H9 (cell line): ENCODE results near the gene SRBD1. TPM values are rescaled to one million over a fixed set of nuclear protein-coding genes. Genes with fewer than 3 reads are reported as not detected.

ENCODE experiments used
- DNase-seq: peaks from one replicate; pipeline ENCODE4 v3.0.0-alpha.2; 2017
- H2AFZ ChIP-seq: one replicate; pipeline ENCODE4 v1.6.1; 2013; ENCODE audit warnings: mild to moderate bottlenecking, low read length, control low read depth, moderate library complexity
- H2AK5ac ChIP-seq: 2 replicates; pipeline ENCODE4 v1.6.1; 2013; ENCODE audit warnings: low read length, control low read depth, mixed read lengths; ENCODE audit not compliant: insufficient read length
- H2BK120ac ChIP-seq: one replicate; pipeline ENCODE4 v1.6.1; 2013; ENCODE audit warnings: low read depth, mild to moderate bottlenecking, low read length, control low read depth, inconsistent platforms; ENCODE audit not compliant: poor library complexity, severe bottlenecking
- H2BK12ac ChIP-seq: 2 replicates; pipeline ENCODE4 v1.6.1; 2013; ENCODE audit warnings: low read length, control low read depth, mixed read lengths, low read depth; ENCODE audit not compliant: insufficient read length
- H2BK15ac ChIP-seq: 2 replicates; pipeline ENCODE4 v1.6.1; 2013; ENCODE audit warnings: low read depth, low read length, control low read depth
- H2BK20ac ChIP-seq: one replicate; pipeline ENCODE4 v1.6.1; 2013; ENCODE audit warnings: low read depth, mild to moderate bottlenecking, low read length, control low read depth, inconsistent platforms; ENCODE audit not compliant: poor library complexity, severe bottlenecking
- H2BK5ac ChIP-seq: 2 replicates; pipeline ENCODE4 v1.6.1; 2013; ENCODE audit warnings: low read length, control low read depth, mixed read lengths; ENCODE audit not compliant: insufficient read length
- H3K14ac ChIP-seq: 2 replicates; pipeline ENCODE4 v1.6.1; 2013; ENCODE audit warnings: low read length, control low read depth; ENCODE audit not compliant: insufficient read depth
- H3K18ac ChIP-seq: 2 replicates; pipeline ENCODE4 v1.6.1; 2013; ENCODE audit warnings: low read depth, mild to moderate bottlenecking, mixed read lengths, low read length, control low read depth; ENCODE audit not compliant: insufficient read length
- H3K23ac ChIP-seq: 2 replicates; pipeline ENCODE4 v1.6.1; 2013; ENCODE audit warnings: low read length, control low read depth, mixed read lengths, low read depth; ENCODE audit not compliant: insufficient read length
- H3K23me2 ChIP-seq: 2 replicates; pipeline ENCODE4 v1.6.1; 2013; ENCODE audit warnings: low read depth, mild to moderate bottlenecking, mixed read lengths, low read length, control low read depth; ENCODE audit not compliant: insufficient read length, poor library complexity, severe bottlenecking
- H3K27ac ChIP-seq: 2 replicates; pipeline ENCODE4 v1.5.1; 2013; ENCODE audit warnings: low read length, control low read depth, mixed read lengths, low read depth; ENCODE audit not compliant: insufficient read length
- H3K27me3 ChIP-seq: 2 replicates; pipeline ENCODE4 v1.6.1; 2013; ENCODE audit warnings: low read length, control low read depth, inconsistent platforms; ENCODE audit not compliant: insufficient read depth
- H3K4ac ChIP-seq: 2 replicates; pipeline ENCODE4 v1.6.1; 2013; ENCODE audit warnings: low read depth, mild to moderate bottlenecking, control low read depth, inconsistent platforms, low read length, moderate library complexity
- H3K4me1 ChIP-seq: 2 replicates; pipeline ENCODE4 v1.6.1; 2013; ENCODE audit warnings: low read length, control low read depth, inconsistent platforms; ENCODE audit not compliant: insufficient read depth
- H3K4me2 ChIP-seq: 2 replicates; pipeline ENCODE4 v1.6.1; 2013; ENCODE audit warnings: low read length, control low read depth, mixed read lengths; ENCODE audit not compliant: insufficient read length, insufficient read depth
- H3K56ac ChIP-seq: 2 replicates; pipeline ENCODE4 v1.6.1; 2013; ENCODE audit warnings: low read depth, mild to moderate bottlenecking, mixed read lengths, low read length, control low read depth; ENCODE audit not compliant: insufficient read length
- H3K79me1 ChIP-seq: 2 replicates; pipeline ENCODE4 v1.6.1; 2013; ENCODE audit warnings: low read depth, mild to moderate bottlenecking, moderate library complexity, low read length, control low read depth, inconsistent platforms; ENCODE audit not compliant: insufficient read depth, poor library complexity, severe bottlenecking
- H3K79me2 ChIP-seq: 2 replicates; pipeline ENCODE4 v1.6.1; 2013; ENCODE audit warnings: low read length, control low read depth, inconsistent platforms; ENCODE audit not compliant: insufficient read depth
- H3K9ac ChIP-seq: 2 replicates; pipeline ENCODE4 v1.6.1; 2013; ENCODE audit warnings: low read length, control low read depth, mixed read lengths; ENCODE audit not compliant: insufficient read length; ENCODE audit errors: extremely low read depth
- H3K9me3 ChIP-seq: one replicate; pipeline ENCODE4 v1.6.1; 2013; ENCODE audit warnings: low read depth, low read length, inconsistent platforms; ENCODE audit not compliant: control insufficient read depth
- H3T11ph ChIP-seq: one replicate; pipeline ENCODE4 v1.6.1; 2013; ENCODE audit warnings: mild to moderate bottlenecking, low read length, control low read depth, inconsistent platforms
- H4K20me1 ChIP-seq: one replicate; pipeline ENCODE4 v1.6.1; 2013; ENCODE audit not compliant: control insufficient read depth, insufficient read length, insufficient read depth
- H4K5ac ChIP-seq: 2 replicates; pipeline ENCODE4 v1.6.1; 2013; ENCODE audit warnings: low read depth, mild to moderate bottlenecking, mixed read lengths, low read length, control low read depth; ENCODE audit not compliant: insufficient read length
- H4K8ac ChIP-seq: replicated peaks from 2 replicates; pipeline ENCODE4 v1.6.1; 2013; ENCODE audit warnings: low read length, control low read depth, mixed read lengths, low read depth; ENCODE audit not compliant: insufficient read length
- H4K91ac ChIP-seq: 2 replicates; pipeline ENCODE4 v1.6.1; 2013; ENCODE audit warnings: low read depth, mild to moderate bottlenecking, moderate library complexity, mixed read lengths, low read length, control low read depth; ENCODE audit not compliant: insufficient read length
- H3K27ac Mint-ChIP-seq, 3 experiments: 2 replicates in 2 of 3; 3 replicates in 1 of 3; pipeline ENCODE4 v1.8.0; 2020 to 2021; ENCODE audit warnings: mixed read lengths in 3 of 3, mild to moderate bottlenecking in 1 of 3, moderate library complexity in 1 of 3
- H3K27me3 Mint-ChIP-seq: 2 replicates; pipeline ENCODE4 v1.8.0; 2021; ENCODE audit warnings: low read depth, mild to moderate bottlenecking, moderate library complexity, mixed read lengths
- H3K36me3 Mint-ChIP-seq, 3 experiments: 2 replicates in 2 of 3; 3 replicates in 1 of 3; pipeline ENCODE4 v1.8.0; 2020 to 2021; ENCODE audit warnings: low read depth in 3 of 3, mixed read lengths in 3 of 3; ENCODE audit not compliant: insufficient read depth in 1 of 3
- H3K4me1 Mint-ChIP-seq, 2 experiments: 2 replicates each; pipeline ENCODE4 v1.8.0; 2020; ENCODE audit warnings: mixed read lengths in 2 of 2
- H3K4me3 Mint-ChIP-seq, 2 experiments: 2 replicates in 1 of 2; 3 replicates in 1 of 2; pipeline ENCODE4 v1.8.0; 2020 to 2021; ENCODE audit warnings: mild to moderate bottlenecking in 2 of 2, mixed read lengths in 2 of 2, moderate library complexity in 1 of 2
- H3K9me3 Mint-ChIP-seq, 2 experiments: 2 replicates in 1 of 2; 3 replicates in 1 of 2; pipeline ENCODE4 v1.8.0; 2020; ENCODE audit warnings: mild to moderate bottlenecking in 2 of 2, mixed read lengths in 2 of 2, moderate library complexity in 1 of 2
- CTCF ChIP-seq: fragments of 200-600 bp; sonication (generic); conservative IDR thresholded peaks from 3 replicates; pipeline ENCODE4 v1.8.0; 2021; ENCODE audit warnings: antibody characterized with exemption, mild to moderate bottlenecking
- WGBS: extraction: QIAGEN DNeasy Blood & Tissue Kit; methylation state at CpG from one replicate; pipeline ENCODE4 v1.1.7; 2013; ENCODE audit warnings: missing lambda C conversion rate, low lambda C conversion rate, mixed read lengths; ENCODE audit not compliant: insufficient read length; ENCODE audit errors: extremely low coverage; 5-methylcytosine and 5-hydroxymethylcytosine counted together
- total RNA-seq: library from RNA; stranded (reverse); gene quantifications from 2 replicates; pipeline ENCODE4 v1.2.1, GENCODE V29; 2021

SRBD1 gene
- total RNA-seq, 1 experiment from 2014 or later, result 18.3 TPM

- H3K27ac Mint-ChIP-seq, result no peak overlapping the region
- Histone ChIP-seq H2BK5ac (no peak overlapping the region), H3K4me2 (no peak overlapping the region), H4K20me1 (no peaks in the 10 kb centered on the region), H3K79me2 (no peaks in the 10 kb centered on the region), H3K14ac (no peak overlapping the region), H3K23ac (no peak overlapping the region), H2BK12ac (no peak overlapping the region), H3K9ac (no peak overlapping the region), H3K56ac (no peak overlapping the region), H2AK5ac (no peak overlapping the region), H4K91ac (no peak overlapping the region), H4K5ac (no peak overlapping the region), H2BK120ac (no peak overlapping the region), H3K4me1 (no peaks in the 10 kb centered on the region), H3K79me1 (no peaks in the 10 kb centered on the region), H2BK15ac (no peak overlapping the region), H3K18ac (no peak overlapping the region), H2BK20ac (no peak overlapping the region), H3K23me2 (no peaks in the 10 kb centered on the region), H4K8ac (no peak overlapping the region), H3K9me3 (no peaks in the 10 kb centered on the region), H3T11ph (no peak overlapping the region), H2AFZ (no peak overlapping the region), H3K27me3 (no peaks in the 10 kb centered on the region), H3K27ac (no peak overlapping the region), H3K4ac (no peak overlapping the region)
- peaks cover 11 to 19% of the 10 kb centered on the region in 2 experiments for H3K4me1 Mint-ChIP-seq
- TF ChIP-seq CTCF, result no peak
- WGBS, result no CpG with 5 or more reads among the region's 6 CpGs
- DNase-seq, result no peak
- H3K36me3 Mint-ChIP-seq, result peaks cover 7 to 29% (median 14%) of the 10 kb centered on the region in 3 experiments; a peak in 6 of 7 replicates
- H3K4me3 Mint-ChIP-seq, result no peak overlapping the region
- H3K27me3 Mint-ChIP-seq, result no peaks in the 10 kb centered on the region
- no peaks in the 10 kb centered on the region for H3K9me3 Mint-ChIP-seq
Measured at GRCh38 chr2:45575881-45576280, 35.2 kb downstream of the SRBD1 start.
